DMS79 treated with DMSO at 0.1 percent for 48 hours (cell line): ENCODE data around the gene CCDC120.

Experiments
- DNase-seq: peaks from one replicate; lab custom pipeline; 2025; lab: John Stamatoyannopoulos, UW

The CCDC120 gene

GRCh38 chrX:49061916-49062315 lies 3.1 kb downstream of the CCDC120 start:
- no peak for DNase-seq

- no peak for DNase-seq
Measured at GRCh38 chrX:49063715-49064114, 4.9 kb downstream of the CCDC120 start.

GRCh38 chrX:49064303-49064702 lies 5.5 kb downstream of the CCDC120 start:
- DNase-seq, result no peak

GRCh38 chrX:49064735-49065134 lies 5.9 kb downstream of the CCDC120 start:
- no peak for DNase-seq

GRCh38 chrX:49066278-49066677 lies 7.5 kb downstream of the CCDC120 start:
- no peak for DNase-seq

GRCh38 chrX:49066690-49067089 lies 7.9 kb downstream of the CCDC120 start:
- no peak for DNase-seq

- no peak for DNase-seq
Measured at GRCh38 chrX:49067285-49068120, 8.7 kb downstream of the CCDC120 start.

GRCh38 chrX:49069038-49069437 lies 10.2 kb downstream of the CCDC120 start:
- DNase-seq, result no peak

GRCh38 chrX:49070988-49071387 lies 12.2 kb downstream of the CCDC120 start:
- no peak for DNase-seq

GRCh38 chrX:49071877-49072711 lies 13.3 kb downstream of the CCDC120 start:
- DNase-seq, result peak; percentile 57

GRCh38 chrX:49072712-49073095 lies 13.9 kb downstream of the CCDC120 start:
- no peak for DNase-seq

- peak; percentile 76 for DNase-seq
Measured at GRCh38 chrX:49073601-49074575, 15.1 kb downstream of the CCDC120 start, which contains the start of gene PRAF2. Gene PRAF2 (minus strand): TSS chrX:49074002. CDS start chrX:49073987, 15 bp downstream.

GRCh38 chrX:49075347-49075746 lies 16.5 kb downstream of the CCDC120 start:
- DNase-seq, result no peak

- no peak for DNase-seq
Measured at GRCh38 chrX:49077941-49078340, 19.1 kb downstream of the CCDC120 start.

- DNase-seq, result peak; percentile 33
Measured at GRCh38 chrX:49079489-49080428, 21.0 kb downstream of the CCDC120 start, which contains the start of gene WDR45. Gene WDR45 (minus strand): TSS chrX:49079887. CDS start chrX:49078095, 1,792 bp downstream.

GRCh38 chrX:49082271-49082871 lies 23.6 kb downstream of the CCDC120 start:
- no peak for DNase-seq

- DNase-seq, result no peak
Measured at GRCh38 chrX:49089553-49089952, 30.8 kb downstream of the CCDC120 start.

- DNase-seq, result no peak
Measured at GRCh38 chrX:49096419-49096818, 37.6 kb downstream of the CCDC120 start.

- DNase-seq, result peak; percentile 82
Measured at GRCh38 chrX:49100704-49101628, 42.2 kb downstream of the CCDC120 start.
